ENCODE results near the gene TMCO4. TPM values are rescaled to one million over a fixed set of nuclear protein-coding genes. Genes with fewer than 3 reads are reported as not detected.
A peak's percentile ranks its signal among the peaks of the same experiment; 100 is the strongest.

The TMCO4 gene
- total and polyA plus RNA-seq, 2 of the 8 experiments (the other 6 are each of a cell fraction or from before 2014, with no cell fraction given), result 3.0 to 3.1 TPM

DNA sequence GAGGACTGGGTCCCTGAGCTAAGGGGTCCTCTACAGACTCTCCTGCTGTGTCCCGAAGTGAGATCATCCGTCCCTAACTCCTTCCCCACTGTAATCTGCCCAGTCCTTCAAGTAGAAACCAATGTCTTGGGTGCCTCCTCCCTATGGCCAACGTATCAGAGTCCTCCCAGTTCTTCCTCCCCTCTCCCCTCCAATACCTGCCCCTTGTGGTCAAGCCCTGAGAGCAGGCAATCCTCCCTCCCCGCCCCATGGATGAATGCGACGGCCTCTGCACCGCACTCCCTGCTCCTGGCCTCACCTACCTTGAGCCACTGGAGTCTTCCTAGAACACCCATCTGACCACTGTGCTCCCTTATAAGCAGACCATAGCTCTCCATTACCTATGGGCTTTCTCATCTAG lies 103.9 kb downstream of the TMCO4 start:
- no peaks in the 10 kb centered on the region for H3K4me1 ChIP-seq (replicated peaks in 1 of 4; ENCODE audit: control insufficient read depth in 3 of 4, insufficient read depth in 4 of 4, low read length in 3 of 4)
- no peak for FAIRE-seq
- no peak overlapping the region for H2BK12ac ChIP-seq (ENCODE audit: low read depth, low read length)
- no peaks in the 10 kb centered on the region for H3K27me3 ChIP-seq (replicated peaks in 1 of 4; ENCODE audit: control insufficient read depth in 3 of 4, extremely low read depth in 1 of 4, insufficient read depth in 3 of 4, low read length in 3 of 4)
- H4K8ac ChIP-seq (ENCODE audit: extremely low read depth, insufficient read depth, low read length), result no peak overlapping the region
- no peak overlapping the region for H3K18ac ChIP-seq (ENCODE audit: extremely low read depth, low read length)
- no peak overlapping the region for H2BK120ac ChIP-seq (replicated peaks; ENCODE audit: low read depth, low read length)
- no peak overlapping the region for H3K27ac ChIP-seq (ENCODE audit: low read depth, low read length)
- H3K4me3 ChIP-seq (ENCODE audit: extremely low read depth in 1 of 4, insufficient read depth in 2 of 4, low read depth in 3 of 4, low read length in 4 of 4), result no peak overlapping the region
- H3K23me2 ChIP-seq (ENCODE audit: low read depth, low read length), result no peaks in the 10 kb centered on the region
- ChIA-PET POLR2A (ENCODE audit: partially characterized antibody) (no interaction called here), CTCF (ENCODE audit: partially characterized antibody) (interaction anchor here (0.6 to 5.9 kb wide), 5 partner anchors 9 to 39 kb away, joined by 3 to 45 read pairs (median 5); no protein-coding TSS in a partner anchor)
- no peaks in the 10 kb centered on the region for H3K79me2 ChIP-seq (ENCODE audit: control insufficient read depth in 1 of 2, insufficient read depth in 2 of 2, low read length in 2 of 2)
- no peak for DNase-seq (ENCODE audit: low read depth in 1 of 2, low spot score in 2 of 2)
- H2BK15ac ChIP-seq (ENCODE audit: low read length), result no peak overlapping the region
- no peaks in the 10 kb centered on the region for H4K20me1 ChIP-seq (replicated peaks in 1 of 2; ENCODE audit: control insufficient read depth in 1 of 2, insufficient read depth in 2 of 2, low read length in 2 of 2)
- no peaks in the 10 kb centered on the region for H3K36me3 ChIP-seq (ENCODE audit: control insufficient read depth in 2 of 4, insufficient read depth in 4 of 4, low read length in 3 of 4)
- TF ChIP-seq, protein P1, sequence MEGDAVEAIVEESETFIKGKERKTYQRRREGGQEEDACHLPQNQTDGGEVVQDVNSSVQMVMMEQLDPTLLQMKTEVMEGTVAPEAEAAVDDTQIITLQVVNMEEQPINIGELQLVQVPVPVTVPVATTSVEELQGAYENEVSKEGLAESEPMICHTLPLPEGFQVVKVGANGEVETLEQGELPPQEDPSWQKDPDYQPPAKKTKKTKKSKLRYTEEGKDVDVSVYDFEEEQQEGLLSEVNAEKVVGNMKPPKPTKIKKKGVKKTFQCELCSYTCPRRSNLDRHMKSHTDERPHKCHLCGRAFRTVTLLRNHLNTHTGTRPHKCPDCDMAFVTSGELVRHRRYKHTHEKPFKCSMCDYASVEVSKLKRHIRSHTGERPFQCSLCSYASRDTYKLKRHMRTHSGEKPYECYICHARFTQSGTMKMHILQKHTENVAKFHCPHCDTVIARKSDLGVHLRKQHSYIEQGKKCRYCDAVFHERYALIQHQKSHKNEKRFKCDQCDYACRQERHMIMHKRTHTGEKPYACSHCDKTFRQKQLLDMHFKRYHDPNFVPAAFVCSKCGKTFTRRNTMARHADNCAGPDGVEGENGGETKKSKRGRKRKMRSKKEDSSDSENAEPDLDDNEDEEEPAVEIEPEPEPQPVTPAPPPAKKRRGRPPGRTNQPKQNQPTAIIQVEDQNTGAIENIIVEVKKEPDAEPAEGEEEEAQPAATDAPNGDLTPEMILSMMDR (IDR thresholded peaks at IDR 0.05; ENCODE audit: control extremely low read depth in 1 of 3, insufficient read depth in 1 of 3, low read depth in 1 of 3, low read length in 3 of 3), result peak in 1 of 3 experiments; percentile 19; a peak in 1 of 4 replicates
- TF ChIP-seq CTBP2 (IDR thresholded peaks at IDR 0.05; ENCODE audit: borderline replicate concordance, insufficient read depth, insufficient read length, low read length), result no peak
- no peak overlapping the region for H2AK5ac ChIP-seq (ENCODE audit: low read depth, low read length)
- no peak overlapping the region for H3K9ac ChIP-seq (replicated peaks in 1 of 4; ENCODE audit: extremely low read depth in 1 of 4, low read depth in 3 of 4, low read length in 3 of 4)
- no peak overlapping the region for H2AFZ ChIP-seq (ENCODE audit: low read length)
- H3K4me2 ChIP-seq (ENCODE audit: insufficient read depth in 1 of 2, low read depth in 2 of 2, low read length in 2 of 2), result no peak overlapping the region
- H3K4ac ChIP-seq (replicated peaks; ENCODE audit: insufficient read length, low read depth, low read length), result no peak overlapping the region
- no peaks in the 10 kb centered on the region for H3K79me1 ChIP-seq (ENCODE audit: low read depth, low read length)
- no peak overlapping the region for H3K23ac ChIP-seq (ENCODE audit: insufficient read length)
- no peak overlapping the region for H4K91ac ChIP-seq (replicated peaks; ENCODE audit: insufficient read length, low read length)
- no peak overlapping the region for H3K14ac ChIP-seq (ENCODE audit: insufficient read length)
- H3K56ac ChIP-seq (replicated peaks; ENCODE audit: insufficient read length, low read depth, low read length), result no peak overlapping the region
- WGBS, 2 experiments (ENCODE audit: extremely low coverage in 1 of 2, insufficient coverage in 1 of 2, insufficient read length in 1 of 2, insufficient replicate concordance in 2 of 2, low coverage in 1 of 2, low lambda C conversion rate in 2 of 2, missing lambda C conversion rate in 1 of 2), result 86% methylated on average over 7 of the region's 7 CpGs; no CpG with 5 or more reads in 1 of the 2 experiments
- H2BK5ac ChIP-seq (ENCODE audit: low read depth, low read length), result no peak overlapping the region
- H3K9me3 ChIP-seq (ENCODE audit: insufficient read depth in 2 of 2, low read depth in 1 of 2, low read length in 1 of 2), result no peaks in the 10 kb centered on the region
- H2BK20ac ChIP-seq (ENCODE audit: low read length), result no peak overlapping the region
- no peak overlapping the region for H4K5ac ChIP-seq (ENCODE audit: insufficient read length, low read depth, low read length)

Data from H1 (cell line).